MM.1S (cell line): ENCODE data around the gene TANGO2.

Source experiments
- DNase-seq: peaks from one replicate; pipeline ENCODE4 v3.0.0-alpha.2; 2015
- H2AFZ ChIP-seq: fragments of 300-600 bp; sonication (generic); 2 replicates; pipeline ENCODE4 v1.6.0; 2016; ENCODE audit warnings: antibody characterized with exemption, low read length
- H3F3A ChIP-seq: fragments of 300-600 bp; sonication (generic); 2 replicates; pipeline ENCODE4 v1.6.1; 2016; ENCODE audit warnings: mild to moderate bottlenecking, antibody characterized with exemption, low read length, moderate library complexity, mixed read lengths; ENCODE audit not compliant: insufficient read depth
- H3K27ac ChIP-seq: fragments of 300-600 bp; sonication (generic); 2 replicates; pipeline ENCODE4 v1.5.1; 2016; ENCODE audit warnings: mild to moderate bottlenecking, low read length
- H3K27me3 ChIP-seq: fragments of 300-600 bp; sonication (generic); replicated peaks from 2 replicates; pipeline ENCODE4 v1.6.0; 2016; ENCODE audit warnings: low read length; ENCODE audit not compliant: insufficient read depth
- H3K36me3 ChIP-seq: fragments of 300-600 bp; sonication (generic); replicated peaks from 2 replicates; pipeline ENCODE4 v1.6.1; 2016; ENCODE audit warnings: mild to moderate bottlenecking, low read length, mixed read lengths; ENCODE audit not compliant: insufficient read depth
- H3K4me1 ChIP-seq: fragments of 300-600 bp; sonication (generic); 2 replicates; pipeline ENCODE4 v1.6.1; 2016; ENCODE audit warnings: low read length, mixed read lengths
- H3K4me2 ChIP-seq: fragments of 300-600 bp; sonication (generic); 2 replicates; pipeline ENCODE4 v1.6.0; 2016; ENCODE audit warnings: low read depth, low read length
- H3K4me3 ChIP-seq: fragments of 300-600 bp; sonication (generic); 2 replicates; pipeline ENCODE4 v1.5.1; 2016; ENCODE audit warnings: low read length, mixed read lengths
- H3K79me2 ChIP-seq: fragments of 300-600 bp; sonication (generic); 2 replicates; pipeline ENCODE4 v1.6.1; 2016; ENCODE audit warnings: mixed run types, low read length, mixed read lengths
- H3K9ac ChIP-seq: fragments of 300-600 bp; sonication (generic); 2 replicates; pipeline ENCODE4 v1.6.1; 2016; ENCODE audit warnings: low read length, mixed read lengths
- H3K9me2 ChIP-seq: fragments of 300-600 bp; sonication (generic); replicated peaks from 2 replicates; pipeline ENCODE4 v1.6.1; 2016; ENCODE audit warnings: mild to moderate bottlenecking, low read length, mixed read lengths; ENCODE audit not compliant: insufficient read depth
- H3K9me3 ChIP-seq: fragments of 300-600 bp; sonication (generic); replicated peaks from 2 replicates; pipeline ENCODE4 v1.6.1; 2016; ENCODE audit warnings: mild to moderate bottlenecking, low read length, mixed read lengths; ENCODE audit not compliant: insufficient read depth
- H4K20me1 ChIP-seq: fragments of 300-600 bp; sonication (generic); 2 replicates; pipeline ENCODE4 v1.6.1; 2016; ENCODE audit warnings: mild to moderate bottlenecking, low read length, moderate library complexity, mixed read lengths; ENCODE audit not compliant: insufficient read depth
- EZH2 ChIP-seq: fragments of 300-600 bp; sonication (generic); optimal IDR thresholded peaks from 2 replicates; pipeline ENCODE3; 2017; ENCODE audit warnings: low read depth, mild to moderate bottlenecking, antibody characterized with exemption, low read length, mixed read lengths
- EZH2phosphoT487 ChIP-seq: fragments of 300-600 bp; sonication (generic); IDR thresholded peaks from 2 replicates; pipeline ENCODE4 v1.6.1; 2018; ENCODE audit warnings: antibody characterized with exemption, low read length
- TF ChIP-seq, protein P1 (sequence below): fragments of 300-600 bp; sonication (generic); IDR thresholded peaks from 2 replicates; pipeline ENCODE4 v1.5.1; 2016; ENCODE audit warnings: antibody characterized with exemption, low read length, mixed read lengths

Gene TANGO2

DNA sequence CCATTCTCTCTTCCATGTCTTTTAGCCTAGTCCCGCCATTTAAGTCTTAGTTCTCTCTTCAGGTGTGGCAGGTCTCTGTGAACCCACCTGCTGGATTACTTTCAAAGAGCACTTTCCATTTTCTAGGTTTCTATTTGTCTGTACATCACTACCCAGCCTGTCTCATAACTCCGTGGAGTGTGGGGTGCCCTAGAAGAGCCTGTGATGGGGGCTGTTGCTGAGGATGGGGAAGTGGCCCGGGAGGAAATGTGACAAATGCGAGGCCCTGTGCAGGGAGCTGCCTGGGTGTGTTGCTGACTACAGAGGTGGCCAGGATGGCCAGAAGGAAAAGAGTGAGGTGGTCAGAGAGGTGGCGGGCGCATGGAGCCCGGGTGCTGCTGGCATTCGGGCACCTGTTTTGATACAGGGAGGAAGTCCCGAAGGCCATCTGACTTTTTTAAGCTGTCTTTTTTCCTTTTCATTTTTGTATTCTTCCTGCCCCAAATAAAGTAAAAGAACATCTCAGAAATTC, 69.9 kb downstream of the TANGO2 start:
- H3K4me1 ChIP-seq: no peaks in the 10 kb centered on the region
- no peaks in the 10 kb centered on the region for H3F3A ChIP-seq
- peaks cover 38% of the 10 kb centered on the region for H3K79me2 ChIP-seq
- no peaks in the 10 kb centered on the region for H3K27me3 ChIP-seq
- no peak for DNase-seq
- no peak overlapping the region for H3K27ac ChIP-seq
- TF ChIP-seq EZH2phosphoT487: no peak
- no peak for TF ChIP-seq EZH2
- TF ChIP-seq, protein P1, sequence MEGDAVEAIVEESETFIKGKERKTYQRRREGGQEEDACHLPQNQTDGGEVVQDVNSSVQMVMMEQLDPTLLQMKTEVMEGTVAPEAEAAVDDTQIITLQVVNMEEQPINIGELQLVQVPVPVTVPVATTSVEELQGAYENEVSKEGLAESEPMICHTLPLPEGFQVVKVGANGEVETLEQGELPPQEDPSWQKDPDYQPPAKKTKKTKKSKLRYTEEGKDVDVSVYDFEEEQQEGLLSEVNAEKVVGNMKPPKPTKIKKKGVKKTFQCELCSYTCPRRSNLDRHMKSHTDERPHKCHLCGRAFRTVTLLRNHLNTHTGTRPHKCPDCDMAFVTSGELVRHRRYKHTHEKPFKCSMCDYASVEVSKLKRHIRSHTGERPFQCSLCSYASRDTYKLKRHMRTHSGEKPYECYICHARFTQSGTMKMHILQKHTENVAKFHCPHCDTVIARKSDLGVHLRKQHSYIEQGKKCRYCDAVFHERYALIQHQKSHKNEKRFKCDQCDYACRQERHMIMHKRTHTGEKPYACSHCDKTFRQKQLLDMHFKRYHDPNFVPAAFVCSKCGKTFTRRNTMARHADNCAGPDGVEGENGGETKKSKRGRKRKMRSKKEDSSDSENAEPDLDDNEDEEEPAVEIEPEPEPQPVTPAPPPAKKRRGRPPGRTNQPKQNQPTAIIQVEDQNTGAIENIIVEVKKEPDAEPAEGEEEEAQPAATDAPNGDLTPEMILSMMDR: no peak
- no peaks in the 10 kb centered on the region for H3K9me3 ChIP-seq
- H4K20me1 ChIP-seq: peaks cover under 1% of the 10 kb centered on the region; the same call in 1 of the 2 replicates
- H3K9me2 ChIP-seq: no peaks in the 10 kb centered on the region
- no peak overlapping the region for H3K4me2 ChIP-seq
- peaks cover 26% of the 10 kb centered on the region for H3K36me3 ChIP-seq
- no peak overlapping the region for H2AFZ ChIP-seq
- H3K4me3 ChIP-seq: no peak overlapping the region
- H3K9ac ChIP-seq: no peak overlapping the region

DNA sequence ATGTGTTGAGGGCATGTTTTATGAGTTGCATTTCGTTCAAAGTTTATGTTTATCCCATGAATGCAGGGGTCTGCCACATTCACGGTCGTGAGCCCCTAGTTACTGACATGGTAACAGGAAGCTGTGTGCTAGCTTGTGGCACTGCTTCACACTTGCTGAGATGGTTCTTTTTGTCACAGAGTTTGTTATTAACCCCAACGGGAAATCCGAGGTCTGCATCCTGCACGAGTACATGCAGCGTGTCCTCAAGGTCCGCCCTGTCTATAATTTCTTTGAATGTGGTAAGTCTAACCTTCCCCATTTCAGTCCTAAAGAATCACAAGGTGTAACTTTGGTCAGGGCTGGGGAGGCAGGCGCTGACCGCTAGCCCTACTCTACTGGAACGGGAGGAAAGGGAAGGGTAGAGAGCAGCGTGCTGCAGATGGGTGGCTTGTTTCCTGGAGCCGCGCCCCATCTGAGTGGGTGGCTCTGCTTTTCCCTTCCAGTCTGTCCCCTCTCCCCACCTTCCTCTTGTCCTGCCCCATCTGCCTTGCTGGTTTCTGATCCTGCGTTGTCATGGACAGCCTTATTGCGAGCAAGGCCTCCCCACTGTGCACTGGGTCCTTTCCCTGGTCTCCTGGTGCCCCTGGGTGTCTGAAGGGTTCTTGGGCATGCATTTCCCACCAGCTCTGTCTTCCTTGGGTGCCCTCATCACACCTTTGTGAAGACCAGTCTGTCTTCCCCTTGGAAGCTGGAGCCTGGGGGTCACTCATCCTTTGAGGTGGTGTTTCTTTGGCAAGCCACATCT, 71.0 kb downstream of the TANGO2 start:
- H3K27ac ChIP-seq: no peak overlapping the region
- no peaks in the 10 kb centered on the region for H4K20me1 ChIP-seq
- no peaks in the 10 kb centered on the region for H3K9me2 ChIP-seq
- no peaks in the 10 kb centered on the region for H3K9me3 ChIP-seq
- no peaks in the 10 kb centered on the region for H3K4me1 ChIP-seq
- no peak overlapping the region for H3K4me2 ChIP-seq
- peaks cover 23% of the 10 kb centered on the region for H3K36me3 ChIP-seq
- H3K4me3 ChIP-seq: no peak overlapping the region
- H2AFZ ChIP-seq: no peak overlapping the region
- no peak overlapping the region for H3K9ac ChIP-seq
- no peaks in the 10 kb centered on the region for H3K27me3 ChIP-seq
- TF ChIP-seq EZH2: no peak
- TF ChIP-seq EZH2phosphoT487: no peak
- TF ChIP-seq, protein P1: no peak
- no peaks in the 10 kb centered on the region for H3F3A ChIP-seq
- peaks cover 38% of the 10 kb centered on the region for H3K79me2 ChIP-seq
- DNase-seq: no peak

DNA sequence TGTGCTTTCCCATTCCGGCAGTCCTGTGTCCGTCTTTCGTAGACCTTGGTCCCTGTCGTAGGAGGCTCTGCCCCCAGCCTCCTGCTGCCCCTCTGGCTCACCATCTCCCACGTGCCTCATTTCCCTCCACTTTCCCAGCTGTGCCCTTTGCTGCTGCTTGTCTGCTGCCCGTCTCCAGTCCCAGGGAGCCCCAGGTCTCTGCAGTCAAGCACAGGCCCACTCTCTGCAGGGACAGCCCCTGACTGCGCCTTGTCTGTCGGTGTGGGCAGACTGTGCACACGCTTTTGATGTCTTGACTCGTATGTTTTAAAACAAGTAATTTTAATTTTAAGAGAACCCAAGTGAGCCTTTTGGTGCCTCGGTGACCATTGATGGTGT, 71.6 kb downstream of the TANGO2 start:
- H3K79me2 ChIP-seq: peaks cover 38% of the 10 kb centered on the region
- H3K27ac ChIP-seq: no peak overlapping the region
- no peak overlapping the region for H2AFZ ChIP-seq
- no peaks in the 10 kb centered on the region for H4K20me1 ChIP-seq
- no peak overlapping the region for H3K4me2 ChIP-seq
- no peak for DNase-seq
- no peaks in the 10 kb centered on the region for H3K27me3 ChIP-seq
- peaks cover 27% of the 10 kb centered on the region for H3K36me3 ChIP-seq
- H3K9ac ChIP-seq: no peak overlapping the region
- no peaks in the 10 kb centered on the region for H3K9me2 ChIP-seq
- H3F3A ChIP-seq: no peaks in the 10 kb centered on the region
- no peak overlapping the region for H3K4me3 ChIP-seq
- TF ChIP-seq, protein P1: no peak
- TF ChIP-seq EZH2phosphoT487 (no peak), EZH2 (no peak)
- no peaks in the 10 kb centered on the region for H3K4me1 ChIP-seq
- H3K9me3 ChIP-seq: no peaks in the 10 kb centered on the region
